Medulla oblongata (tissue), 1 donor: ENCODE measurements around the gene CAB39.

ENCODE experiments used
- DNase-seq: peaks from one replicate; pipeline ENCODE4 v3.0.0-alpha.2; 2015; ENCODE audit errors: extremely low spot score

The CAB39 gene

GRCh38 chr2:230783101-230783500, 70.5 kb downstream of the CAB39 start:
- no peak for DNase-seq

- no peak for DNase-seq
These were observed 72.2 kb downstream of the CAB39 start for GRCh38 chr2:230784795-230785194.

- no peak for DNase-seq
These were observed 72.7 kb downstream of the CAB39 start for GRCh38 chr2:230785346-230785745.

GRCh38 chr2:230787101-230787500, 74.5 kb downstream of the CAB39 start:
- no peak for DNase-seq

- DNase-seq = no peak
These were observed 76.0 kb downstream of the CAB39 start for GRCh38 chr2:230788554-230789175.

- DNase-seq = no peak
These were observed 78.3 kb downstream of the CAB39 start for GRCh38 chr2:230790981-230791380.

- DNase-seq = peak; percentile 82
These were observed 81.1 kb downstream of the CAB39 start for GRCh38 chr2:230793572-230794359.

- no peak for DNase-seq
These were observed 81.9 kb downstream of the CAB39 start for GRCh38 chr2:230794497-230794896.

GRCh38 chr2:230795856-230796255, 83.2 kb downstream of the CAB39 start:
- DNase-seq = no peak

- DNase-seq = no peak
These were observed 83.7 kb downstream of the CAB39 start for GRCh38 chr2:230796280-230796862.

- DNase-seq = peak; percentile 51
These were observed 85.2 kb downstream of the CAB39 start for GRCh38 chr2:230797515-230798495.

- peak; percentile 57 for DNase-seq
These were observed 86.2 kb downstream of the CAB39 start for GRCh38 chr2:230798769-230799399.

GRCh38 chr2:230805353-230806017, 92.8 kb downstream of the CAB39 start:
- no peak for DNase-seq

- no peak for DNase-seq
These were observed 95.1 kb downstream of the CAB39 start for GRCh38 chr2:230807729-230808128.

- no peak for DNase-seq
These were observed 96.4 kb downstream of the CAB39 start for GRCh38 chr2:230809015-230809414.

- DNase-seq = no peak
These were observed 97.1 kb downstream of the CAB39 start for GRCh38 chr2:230809677-230810251.

GRCh38 chr2:230811508-230811907, 98.9 kb downstream of the CAB39 start:
- no peak for DNase-seq

- DNase-seq = no peak
These were observed 99.4 kb downstream of the CAB39 start for GRCh38 chr2:230812033-230812432.

GRCh38 chr2:230814616-230815015, 102.0 kb downstream of the CAB39 start:
- no peak for DNase-seq

- no peak for DNase-seq
These were observed 102.4 kb downstream of the CAB39 start for GRCh38 chr2:230815088-230815487.
